NOMO-1 (cell line): ENCODE results near the gene SMC1B.
A peak's percentile ranks its signal among the peaks of the same experiment; 100 is the strongest.
"Not testable (repeated sequence)": the region's sequence is repeated elsewhere in the genome, so short reads cannot be mapped to it uniquely, and the experiment has no call there.

ENCODE experiments used
- DNase-seq, 2 experiments: peaks; one replicate each; lab custom pipeline; 2025; ENCODE audit not compliant: unreplicated experiment in 2 of 2; lab: John Stamatoyannopoulos, UW

The SMC1B gene

DNA sequence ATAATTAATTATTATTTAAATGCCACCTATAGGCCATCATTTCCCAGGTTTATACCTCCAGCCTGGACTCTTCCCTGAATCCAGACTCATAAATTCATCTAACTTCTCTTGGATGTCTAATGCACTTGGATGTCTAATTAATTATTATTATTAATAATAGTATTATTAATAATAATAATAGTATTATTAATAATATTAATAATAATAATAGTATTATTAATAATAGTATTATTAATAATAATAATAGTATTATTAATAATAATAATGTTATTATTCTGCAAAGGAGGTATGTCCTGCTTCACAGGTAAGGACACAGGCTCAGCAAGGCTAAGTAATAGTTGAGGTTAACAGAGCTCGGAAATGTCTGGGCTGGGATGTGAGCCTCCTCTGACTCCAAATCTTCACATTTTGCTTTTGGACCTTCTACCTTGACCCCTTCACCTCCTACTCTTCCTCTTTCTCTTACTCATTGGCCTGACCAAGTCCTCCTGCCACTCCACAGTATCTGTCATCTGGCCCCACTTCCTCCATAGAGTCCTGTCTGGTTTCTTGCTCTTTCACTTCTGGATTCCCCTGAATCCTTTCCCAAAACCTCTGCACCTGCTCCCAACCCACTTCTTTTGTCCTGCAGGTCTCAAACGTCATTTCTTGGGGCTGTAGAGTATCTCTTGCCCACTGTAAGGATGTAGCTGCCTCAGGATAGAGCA, 8.1 kb upstream of the SMC1B start:
- DNase-seq, result peak; percentile 16 to 48

DNA sequence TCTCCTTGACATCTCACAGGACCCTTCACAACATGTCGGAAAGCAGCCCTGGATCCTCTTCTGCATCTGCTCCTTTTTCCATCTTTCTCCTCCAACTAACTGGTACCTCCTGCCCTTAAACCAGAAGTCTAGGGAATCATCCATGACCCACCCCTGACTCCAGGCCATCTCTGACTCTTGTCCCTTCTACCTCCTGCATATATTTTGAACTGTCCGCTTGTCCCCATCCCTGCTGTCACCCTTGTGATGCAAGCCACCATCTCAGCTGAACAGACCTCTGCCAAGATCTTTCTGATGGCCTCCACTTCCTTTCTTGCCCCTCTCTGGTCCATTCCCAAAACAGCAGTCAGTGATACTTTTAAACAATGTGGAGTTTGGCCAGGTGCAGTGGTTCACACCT, 7.1 kb upstream of the SMC1B start:
- no peak for DNase-seq

DNA sequence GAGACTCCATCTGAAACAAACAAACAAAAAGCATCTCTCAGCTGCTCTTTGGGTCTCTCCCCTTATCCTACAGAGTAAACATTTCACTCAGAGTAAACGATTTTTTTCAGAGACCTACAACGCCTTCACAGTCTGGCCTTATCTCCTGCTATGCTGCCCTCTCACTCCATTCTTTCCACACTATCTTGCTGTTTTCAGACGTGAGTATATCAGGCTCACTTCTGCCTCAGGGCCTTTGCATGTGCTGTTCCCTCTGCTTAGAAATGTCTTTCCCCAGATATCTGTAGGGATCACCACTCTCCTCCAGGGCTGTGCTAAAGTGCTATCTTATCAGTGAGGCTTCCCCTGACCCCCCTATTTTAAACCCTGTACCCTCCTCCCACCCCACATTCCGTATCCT, 6.6 kb upstream of the SMC1B start:
- no peak for DNase-seq

DNA sequence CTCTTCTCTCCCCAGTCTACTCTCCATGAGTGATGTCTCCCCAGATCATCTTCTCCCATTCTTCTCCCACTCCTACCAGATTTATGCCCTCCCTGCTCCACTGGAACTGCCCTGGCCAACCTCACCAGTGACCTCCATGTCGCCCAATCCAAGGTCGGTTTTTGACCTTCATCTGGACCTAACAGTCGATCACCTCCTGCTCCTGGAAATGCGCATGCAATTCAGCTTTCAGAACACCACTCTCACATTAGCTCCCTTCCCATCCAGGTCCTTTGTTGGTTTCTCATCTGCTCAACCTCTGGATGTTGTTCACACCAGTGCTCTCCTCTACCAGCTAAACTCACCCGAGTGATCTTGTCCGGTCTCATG, 5.4 kb upstream of the SMC1B start:
- no peak for DNase-seq

DNA sequence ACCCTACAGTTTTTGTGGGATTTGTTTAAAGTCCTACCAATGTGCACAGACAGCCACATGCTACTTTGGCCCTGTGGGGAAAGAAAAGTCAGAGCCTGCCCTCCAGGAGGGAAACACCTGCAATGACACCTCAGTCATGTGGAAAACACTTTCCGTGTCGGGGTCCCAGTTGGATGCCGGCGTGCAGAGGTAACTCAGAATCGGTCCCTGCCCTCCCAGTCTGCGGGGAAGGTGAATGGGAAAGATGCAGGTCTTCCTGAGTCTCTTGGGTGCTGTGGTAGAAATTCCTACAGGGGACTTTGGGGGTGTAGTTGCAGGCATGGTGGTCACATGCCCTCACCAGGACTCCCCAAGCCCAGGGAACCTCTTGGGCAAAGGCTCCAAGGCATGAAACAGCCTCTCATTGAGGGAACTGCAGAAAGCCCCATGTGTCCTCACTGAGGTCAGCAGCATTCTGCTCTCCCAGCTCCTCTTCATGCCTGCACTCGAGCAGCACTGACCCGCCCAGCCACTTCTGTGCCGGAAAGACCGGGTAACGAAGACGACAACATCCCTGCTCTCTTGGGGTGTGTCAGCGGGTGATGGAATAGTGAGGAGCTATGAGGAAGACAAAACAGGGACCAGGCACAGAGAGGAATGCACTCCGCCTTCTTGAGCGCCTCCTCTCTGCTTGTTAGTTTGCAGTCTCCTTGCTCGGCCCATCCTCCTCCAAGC, 4.8 kb upstream of the SMC1B start:
- DNase-seq, result no peak

DNA sequence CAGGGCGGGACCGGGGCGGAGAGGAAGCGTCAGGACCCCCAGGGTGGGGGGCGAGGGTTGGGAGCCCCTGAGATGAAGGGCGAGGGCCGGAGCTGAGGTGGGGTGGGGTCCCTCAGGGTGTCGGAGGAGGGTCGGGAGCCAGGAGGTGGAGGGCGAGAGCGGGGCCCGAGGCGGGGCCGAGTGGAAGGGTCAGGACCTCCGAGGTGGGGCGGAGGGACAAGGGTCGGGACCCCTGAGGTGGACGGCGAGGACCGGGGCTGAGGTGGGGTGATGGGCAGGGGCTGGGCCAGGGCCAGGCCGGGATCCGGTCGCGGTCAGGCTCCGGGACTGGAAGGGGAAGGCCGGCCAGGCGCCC, 409 bp downstream of the SMC1B start:
- no peak for DNase-seq

DNA sequence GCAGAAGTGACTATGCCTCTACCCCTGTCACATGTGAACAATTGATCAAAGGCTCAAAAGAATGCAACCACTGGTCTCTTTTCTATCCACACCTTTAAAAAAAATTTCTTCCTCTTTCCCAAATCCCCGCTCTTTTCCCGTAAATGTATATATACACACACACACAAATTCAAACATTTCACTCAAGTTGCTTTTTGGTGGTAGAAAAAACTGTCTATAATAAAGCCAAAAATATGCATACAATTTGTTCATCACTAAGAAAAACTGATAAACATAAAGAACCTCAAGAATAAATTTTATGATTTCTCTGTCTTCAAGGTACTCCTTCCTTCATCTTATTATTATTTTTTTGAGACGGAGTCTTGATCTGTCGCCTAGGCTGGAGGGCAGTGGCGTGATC, 5.6 kb downstream of the SMC1B start:
- DNase-seq, result no peak

GRCh38 chr22:45402466-45402985, 10.9 kb downstream of the SMC1B start:
- peak; percentile 28 to 31 for DNase-seq

- DNase-seq, result no peak
These were observed 13.5 kb downstream of the SMC1B start for GRCh38 chr22:45399712-45400445.

DNA sequence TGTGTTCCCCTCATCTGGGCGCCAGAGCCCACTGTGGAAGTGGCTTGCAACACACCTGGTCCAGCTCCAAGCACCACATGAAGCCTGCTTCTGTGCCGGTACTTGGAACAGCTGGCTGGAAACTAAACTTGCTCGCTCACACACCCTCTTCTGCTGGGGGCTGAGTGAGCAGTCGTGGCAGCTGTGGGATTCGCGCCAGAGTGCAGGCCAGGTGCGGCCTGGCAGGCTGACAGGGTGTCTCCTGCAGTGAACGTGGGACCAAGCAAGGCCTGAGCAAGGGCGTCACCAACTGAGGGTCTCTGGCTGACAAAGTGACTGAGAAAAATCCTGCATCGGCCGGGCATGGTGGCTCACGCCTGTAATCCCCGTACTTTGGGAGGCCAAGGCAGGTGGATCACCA, 15.2 kb downstream of the SMC1B start:
- no peak for DNase-seq

GRCh38 chr22:45397806-45398205, 15.6 kb downstream of the SMC1B start:
- no peak for DNase-seq

DNA sequence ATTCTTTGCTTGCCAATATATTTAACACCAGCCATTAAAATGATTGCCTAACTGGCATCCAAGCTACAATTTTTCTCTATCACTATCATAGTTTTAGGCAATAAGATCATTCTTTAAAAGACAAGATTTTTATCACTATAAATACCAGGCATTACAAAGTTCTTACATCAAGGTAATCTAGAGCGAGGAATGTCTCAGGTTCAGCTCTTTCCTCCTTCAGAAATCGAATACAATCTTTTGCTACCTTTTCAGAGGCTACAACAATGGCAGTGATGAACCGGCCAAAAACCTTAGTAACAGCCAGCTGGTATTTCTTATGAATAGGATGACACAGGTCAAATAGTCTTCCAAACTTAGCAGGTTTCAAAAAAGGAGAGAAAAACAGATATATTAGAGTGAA, 23.9 kb downstream of the SMC1B start:
- no peak for DNase-seq

- no peak for DNase-seq
These were observed 32.1 kb downstream of the SMC1B start for GRCh38 chr22:45381348-45381747.

DNA sequence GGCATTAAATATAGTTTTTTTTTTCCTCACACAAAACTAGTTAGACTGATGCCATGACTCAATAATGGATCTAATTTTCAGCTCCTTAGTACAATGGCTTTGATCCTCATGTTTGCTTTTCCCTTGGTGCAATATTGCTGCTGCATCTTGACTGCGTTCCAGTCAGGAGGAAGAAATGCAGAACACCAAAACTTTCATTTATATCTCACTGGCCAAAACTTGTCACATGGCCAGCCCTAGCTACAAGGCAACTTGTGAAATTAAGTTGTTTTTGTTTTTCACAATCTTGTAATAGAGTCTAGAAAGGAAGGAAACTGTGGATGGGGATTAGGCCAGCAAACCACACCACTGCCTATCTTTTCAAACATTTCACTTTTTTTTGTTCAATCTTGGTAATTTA, 36.7 kb downstream of the SMC1B start:
- DNase-seq, result peak; percentile 24 to 42

- DNase-seq, result no peak
These were observed 37.4 kb downstream of the SMC1B start for GRCh38 chr22:45376009-45376408.

DNA sequence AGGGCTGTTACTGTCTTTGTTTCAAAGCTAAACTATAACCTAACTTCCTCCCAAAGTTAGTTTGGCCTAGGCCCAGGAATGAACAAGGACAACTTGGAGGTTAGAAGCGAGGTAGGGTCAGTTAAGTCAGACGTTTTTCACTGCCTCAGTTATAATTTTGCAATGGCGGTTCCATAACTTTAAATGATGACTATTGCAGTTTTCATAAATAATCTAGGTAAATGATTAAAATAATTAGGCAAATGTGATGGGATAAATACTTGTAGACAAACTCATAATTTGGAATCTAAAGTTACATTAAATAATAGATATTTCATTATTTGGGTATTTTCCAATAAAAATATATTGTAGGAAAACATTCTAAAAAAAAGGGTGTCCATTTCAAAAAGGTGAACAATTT, 39.8 kb downstream of the SMC1B start:
- DNase-seq, result not testable (repeated sequence)

DNA sequence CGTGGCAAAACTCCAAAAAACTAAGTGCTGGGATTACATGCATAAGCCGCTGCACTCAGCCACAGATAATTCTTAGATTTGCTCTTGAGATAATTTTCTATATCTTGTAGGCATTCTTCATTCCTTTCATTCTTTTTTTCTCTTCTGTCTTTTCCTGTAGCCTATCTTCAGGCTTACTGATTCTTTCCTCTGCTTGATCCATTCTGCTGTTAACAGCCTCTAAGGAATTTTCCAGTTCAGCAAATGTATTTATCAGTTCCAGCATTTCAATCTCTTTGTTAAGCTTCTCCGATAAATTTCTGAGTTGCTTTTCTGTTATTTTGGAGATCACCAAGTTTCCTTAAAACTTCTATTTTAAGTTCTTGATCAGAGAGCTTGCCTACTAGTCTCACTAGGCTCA, 46.7 kb downstream of the SMC1B start:
- DNase-seq, result no peak

DNA sequence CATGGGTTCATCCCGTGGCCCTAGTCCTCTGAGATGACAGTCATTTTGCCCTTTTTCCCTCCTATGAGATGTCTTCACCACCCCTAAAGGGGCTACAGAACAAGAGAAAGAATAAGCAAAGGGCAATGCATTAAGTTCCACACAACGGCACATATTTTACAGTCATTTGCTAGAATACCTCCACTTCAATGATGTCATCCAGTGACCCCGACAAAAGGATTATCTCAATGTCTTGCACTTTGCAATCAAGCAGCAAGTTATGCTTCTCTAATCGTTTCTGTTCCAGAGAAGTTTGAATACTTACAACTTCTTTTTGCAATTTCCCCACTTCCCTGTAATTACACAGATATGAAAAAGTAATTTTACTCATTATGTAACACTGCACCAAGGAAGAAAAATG, 53.8 kb downstream of the SMC1B start:
- DNase-seq, result no peak

- DNase-seq, result no peak
These were observed 55.3 kb downstream of the SMC1B start for GRCh38 chr22:45358127-45358526.

DNA sequence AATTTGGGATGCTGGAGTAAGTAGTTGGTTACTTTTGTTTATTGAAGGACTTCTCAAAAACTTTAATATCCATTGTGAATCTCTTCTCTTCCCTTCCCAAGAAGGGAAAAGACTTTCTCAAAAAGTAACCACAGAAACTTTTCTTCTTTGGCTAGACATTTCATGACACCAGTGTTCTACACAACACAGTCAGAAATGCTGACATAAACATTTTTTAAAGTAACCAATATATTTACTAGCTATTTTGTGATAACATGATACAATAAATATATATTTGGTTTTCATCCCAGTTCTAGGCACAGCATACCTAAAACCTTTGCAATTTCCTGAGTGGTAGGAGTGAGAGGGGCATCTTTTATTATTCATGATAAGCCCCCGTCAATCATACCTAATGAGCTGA, 55.9 kb downstream of the SMC1B start:
- no peak for DNase-seq

GRCh38 chr22:45353786-45354185, 59.6 kb downstream of the SMC1B start:
- DNase-seq, result no peak

GRCh38 chr22:45352757-45353156, 60.6 kb downstream of the SMC1B start:
- DNase-seq, result not testable (repeated sequence)
